GM18520 (cell line): ENCODE results near the gene CAMK1.
"Not testable (repeated sequence)": the region's sequence is repeated elsewhere in the genome, so short reads cannot be mapped to it uniquely, and the experiment has no call there.

Experiments
- ATAC-seq: cut with Tn5 transposase; IDR thresholded peaks from one replicate; pipeline ENCODE4 v1.9.1; 2021; ENCODE audit not compliant: unreplicated experiment

CAMK1 gene

DNA sequence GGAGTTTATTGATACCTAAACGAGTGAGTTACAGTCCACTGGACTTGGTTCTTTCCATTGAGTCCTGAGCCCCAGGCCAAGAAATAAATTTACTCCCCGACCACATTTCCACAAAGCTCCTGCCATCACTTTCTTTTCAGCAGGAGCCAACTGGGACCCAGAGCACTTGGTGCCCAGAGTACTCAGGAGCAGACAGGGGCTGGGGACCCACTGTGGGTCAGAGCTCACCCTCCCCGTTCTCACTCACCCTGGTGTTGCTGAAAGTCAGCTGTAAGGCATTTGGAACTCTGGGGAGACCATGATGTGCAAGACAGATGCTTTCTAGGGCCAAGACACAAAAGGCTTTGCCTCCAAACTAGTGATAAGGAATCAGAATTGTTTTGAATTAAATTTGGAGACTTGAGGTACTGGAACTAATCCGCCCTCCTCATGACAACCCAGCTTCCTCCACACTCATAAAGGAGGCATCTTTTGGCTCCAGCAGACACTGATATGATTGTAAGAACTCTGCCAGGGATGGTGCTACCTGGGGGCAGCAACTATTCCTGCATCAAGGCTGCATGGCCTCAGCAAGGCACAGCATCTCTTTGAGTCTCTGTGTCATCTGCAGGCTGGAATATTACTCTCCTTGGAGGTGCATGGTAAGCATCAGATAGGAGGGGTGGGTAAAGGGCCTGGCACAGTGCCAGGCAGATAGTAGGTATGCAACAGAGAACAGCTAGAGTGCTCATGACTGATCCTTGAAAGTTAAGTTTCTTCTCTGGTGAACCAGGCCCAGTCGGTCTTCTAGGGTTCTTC is 7.3 kb upstream of the CAMK1 start:
- ATAC-seq: no peak

DNA sequence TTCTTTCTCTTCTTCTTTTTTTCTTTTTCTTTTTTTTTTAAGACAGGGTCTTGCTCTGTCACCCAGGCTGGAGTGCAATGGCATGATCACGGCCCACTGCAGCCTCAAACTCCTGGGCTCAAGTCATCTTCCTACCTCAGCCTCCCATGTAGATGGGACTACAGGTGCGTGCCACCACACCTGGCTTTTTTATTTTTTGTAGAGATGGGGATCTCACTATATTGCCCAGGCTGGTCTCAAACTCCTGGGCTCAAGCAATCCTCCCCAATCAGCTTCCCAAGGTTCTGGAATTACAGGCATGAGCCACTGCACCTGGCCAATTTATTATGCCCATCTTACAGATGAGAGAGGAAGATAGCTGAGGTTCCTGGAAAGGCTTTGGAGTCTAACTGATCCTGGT is 1.3 kb upstream of the CAMK1 start:
- not testable (repeated sequence) for ATAC-seq

DNA sequence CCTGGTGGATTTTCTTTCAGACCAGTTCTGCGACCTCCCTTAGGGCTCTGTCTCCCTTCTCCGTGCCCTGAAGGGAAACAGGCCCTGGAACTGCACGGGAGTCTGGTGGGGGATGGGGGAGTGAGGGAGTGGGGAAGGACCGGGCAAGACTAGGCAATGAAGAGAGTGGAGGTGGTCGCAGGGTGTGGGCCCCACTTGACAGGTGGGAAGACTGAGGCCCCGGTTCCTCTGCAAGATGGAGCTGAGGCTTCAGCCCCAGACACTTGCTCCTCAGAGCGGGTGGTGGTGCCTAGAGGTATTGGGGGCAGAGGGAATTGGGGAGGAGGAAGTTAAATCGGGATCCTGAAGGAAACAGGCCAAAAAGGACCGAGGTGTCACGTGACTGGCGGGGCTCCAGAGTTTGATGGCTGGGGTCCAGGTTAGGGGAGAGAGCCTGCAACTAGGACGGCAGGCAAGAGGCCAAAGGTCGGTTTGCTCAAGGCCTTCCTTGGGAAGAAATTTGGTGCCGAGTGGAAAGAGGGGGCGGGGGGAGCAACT is 597 bp upstream of the CAMK1 start:
- ATAC-seq: no peak

DNA sequence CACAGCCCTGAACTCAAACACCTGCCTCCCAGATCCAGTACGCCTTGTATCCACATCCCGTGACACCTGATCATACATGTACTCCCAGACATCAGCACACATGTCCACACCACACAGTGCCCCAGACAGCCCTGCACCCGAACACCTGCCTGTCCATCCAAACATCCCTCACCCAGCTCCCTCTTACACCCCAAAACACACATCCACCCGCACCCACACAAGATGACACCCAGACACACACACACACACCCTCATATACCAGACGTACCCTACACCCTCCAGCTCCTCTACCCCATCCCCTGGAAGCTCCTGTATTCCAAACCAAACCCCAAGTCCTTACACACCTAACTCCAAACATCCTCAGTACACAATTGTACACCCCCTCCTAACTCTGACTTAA is 735 bp downstream of the CAMK1 start:
- ATAC-seq: no peak

DNA sequence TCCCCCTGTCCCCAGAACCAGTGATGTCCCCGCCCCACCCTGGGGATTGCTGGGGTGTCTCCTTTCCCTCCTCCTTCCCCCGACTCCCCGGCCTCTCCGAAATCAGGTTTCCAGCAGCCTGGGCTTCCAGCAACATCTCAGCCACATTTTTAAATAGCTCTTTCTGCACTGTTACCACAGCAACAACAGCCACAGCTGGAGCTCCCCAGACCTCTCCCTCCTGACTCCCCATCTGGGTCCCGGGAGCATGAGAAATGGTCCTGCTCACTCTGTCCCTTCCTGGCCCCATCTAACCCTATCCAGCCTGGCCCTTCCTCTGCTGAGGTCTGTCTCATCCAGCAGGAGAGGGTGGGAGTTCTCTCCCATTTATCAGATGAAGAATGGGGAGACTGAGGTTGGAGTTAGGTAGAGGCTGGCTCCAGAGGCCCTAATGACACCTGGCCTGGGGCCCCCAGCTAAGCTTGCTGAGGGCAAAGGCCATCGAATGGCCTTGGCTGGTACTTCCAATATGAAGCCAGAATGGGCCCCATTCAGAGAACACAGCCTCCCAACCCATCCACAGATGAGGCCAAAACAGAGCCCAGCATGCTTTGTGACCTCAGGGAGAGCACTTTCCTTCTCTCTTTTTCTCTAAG is 1.5 kb downstream of the CAMK1 start:
- ATAC-seq: no peak

DNA sequence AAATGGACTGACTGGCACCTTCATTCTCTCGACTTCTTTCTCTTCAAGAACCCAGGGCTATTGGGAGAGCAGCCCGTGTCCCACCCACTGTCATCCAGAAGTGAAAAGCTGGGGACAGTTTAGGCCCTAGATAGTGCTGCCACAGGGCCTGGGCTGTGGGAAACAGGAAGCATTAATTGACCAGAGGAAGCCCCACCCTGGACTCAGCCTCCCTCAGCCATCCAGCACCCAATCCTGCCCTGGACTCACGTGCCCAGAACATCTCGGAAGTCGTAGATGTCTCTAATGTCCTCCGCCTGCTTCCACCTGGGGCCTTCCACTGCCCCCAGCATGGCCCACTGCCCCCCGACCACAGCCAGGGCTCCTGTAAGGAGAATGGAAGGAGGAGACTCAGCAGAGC is 2.3 kb downstream of the CAMK1 start:
- no peak for ATAC-seq

DNA sequence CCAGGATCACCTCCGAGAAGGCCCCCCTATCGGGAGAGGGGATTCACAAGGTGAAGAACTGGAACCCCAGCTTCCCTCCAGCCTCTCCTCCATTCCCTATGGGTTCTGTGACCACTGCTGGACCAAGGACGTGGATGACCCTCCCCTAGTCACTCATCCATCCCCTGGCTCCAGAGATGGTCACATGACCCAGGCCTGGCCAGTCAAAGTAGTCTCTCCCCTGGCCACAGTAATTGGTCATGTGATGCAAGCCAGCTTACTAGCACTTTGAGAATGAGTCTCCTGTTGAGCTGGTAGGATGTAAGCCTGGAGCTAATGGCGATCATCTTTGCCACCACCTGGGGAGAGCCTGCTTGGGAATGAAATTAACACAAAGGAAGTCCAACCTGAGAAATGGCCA is 3.9 kb downstream of the CAMK1 start:
- ATAC-seq: no peak

DNA sequence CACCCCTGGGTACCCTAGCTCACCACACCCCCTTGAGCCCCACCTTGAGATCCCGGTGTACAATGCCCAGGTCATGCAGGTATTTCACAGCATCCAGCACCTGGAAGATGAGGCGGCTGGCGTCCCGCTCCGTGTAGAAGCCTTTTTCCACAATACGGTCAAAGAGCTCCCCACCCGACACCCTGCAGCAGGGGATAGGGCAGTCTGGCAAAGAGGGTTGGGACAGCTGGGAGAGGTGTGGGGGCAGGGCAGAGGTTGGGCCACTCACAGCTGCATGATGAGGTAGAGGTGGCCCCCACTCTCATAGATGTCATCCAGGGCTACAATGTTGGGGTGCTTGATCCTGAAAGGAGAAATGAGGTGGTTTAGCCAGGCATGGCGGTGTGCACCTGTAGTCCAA is 6.9 kb downstream of the CAMK1 start:
- no peak for ATAC-seq

DNA sequence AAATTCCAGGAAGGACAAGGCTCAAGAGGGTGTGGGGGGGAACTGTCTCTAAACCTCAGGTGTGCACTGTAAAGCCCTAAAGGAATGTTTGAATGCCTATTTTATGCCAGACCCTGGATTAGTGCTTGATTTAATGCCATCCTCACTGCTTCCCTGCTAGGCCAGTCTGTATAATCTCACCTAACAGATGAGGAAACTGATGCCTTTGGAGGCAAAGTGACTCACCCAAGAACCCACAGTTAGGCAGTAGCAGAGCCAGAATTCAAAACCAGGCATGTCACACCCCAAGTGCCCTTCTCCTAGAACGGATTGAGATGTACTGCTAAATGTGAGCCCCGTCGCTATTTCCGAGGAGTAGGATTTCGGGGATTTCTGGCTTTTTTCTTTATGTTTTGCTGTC is 7.8 kb downstream of the CAMK1 start:
- ATAC-seq: no peak

DNA sequence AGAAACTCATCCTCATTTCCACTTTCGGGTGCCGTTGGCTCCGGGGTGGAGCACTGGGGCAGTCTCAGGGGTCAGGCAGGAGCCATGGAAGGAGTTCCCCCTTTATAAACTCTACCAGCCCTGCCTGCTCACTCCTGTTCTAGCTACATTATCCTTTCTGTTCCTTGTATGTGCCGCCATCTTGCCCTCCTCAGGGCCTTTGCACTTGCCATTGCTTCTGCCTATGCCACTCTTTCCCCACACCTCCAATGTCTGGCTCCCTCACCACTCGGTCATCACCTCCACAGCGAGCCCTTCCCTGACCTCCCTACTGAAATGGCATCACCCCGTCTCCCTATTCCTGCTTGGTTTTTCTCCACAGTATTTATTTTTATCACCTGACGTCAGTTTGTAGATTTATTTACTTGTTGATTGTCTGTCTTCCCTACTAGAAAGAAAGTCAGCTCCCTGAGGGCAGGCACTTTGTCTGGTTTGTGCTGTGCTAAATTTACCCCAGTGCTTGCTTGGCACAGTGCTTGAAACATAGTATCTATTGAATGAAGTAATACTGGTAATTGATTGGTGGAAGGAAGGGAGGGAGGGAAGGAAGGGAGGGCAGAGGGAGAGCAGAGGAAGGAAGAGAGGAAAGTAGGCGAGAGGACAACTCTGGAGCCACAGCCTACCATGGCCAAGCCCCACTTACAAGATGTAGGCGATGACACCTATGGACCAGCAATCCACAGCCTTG is 8.8 kb downstream of the CAMK1 start:
- no peak for ATAC-seq

DNA sequence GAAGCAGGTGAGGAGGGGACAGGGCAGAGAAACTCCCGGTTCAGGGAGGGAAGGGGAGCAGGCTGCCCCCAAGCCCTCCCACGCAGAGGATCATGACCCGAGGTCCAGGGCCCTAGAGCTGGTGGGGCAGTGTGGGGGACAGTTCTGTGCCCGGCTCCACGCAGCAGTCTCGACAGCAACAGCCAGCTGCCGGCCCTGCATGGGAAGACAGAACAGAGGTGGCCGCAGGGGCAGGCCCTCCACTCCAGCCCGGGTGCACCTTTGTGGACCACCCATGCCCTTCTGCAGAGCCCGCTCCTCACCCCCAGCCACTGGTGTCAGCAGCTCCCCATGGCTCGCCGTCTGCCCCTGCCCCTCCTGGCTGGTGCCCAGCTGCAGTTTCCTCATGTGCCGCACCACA is 12.3 kb downstream of the CAMK1 start:
- no peak for ATAC-seq

DNA sequence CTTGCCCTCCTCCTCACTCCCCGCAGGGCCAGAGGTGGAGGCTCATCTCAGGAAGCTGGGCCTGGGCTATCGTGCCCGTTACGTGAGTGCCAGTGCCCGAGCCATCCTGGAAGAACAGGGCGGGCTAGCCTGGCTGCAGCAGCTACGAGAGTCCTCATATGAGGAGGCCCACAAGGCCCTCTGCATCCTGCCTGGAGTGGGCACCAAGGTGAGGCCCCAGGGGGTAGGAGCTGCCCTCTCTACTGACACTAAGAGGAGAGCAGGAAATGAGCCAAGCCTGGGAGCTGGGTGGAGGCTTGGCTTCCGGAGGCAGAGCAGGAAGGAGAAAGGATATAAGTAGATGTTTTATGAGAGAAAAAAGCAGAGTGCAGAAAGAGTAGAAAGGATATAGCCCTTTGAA is 15.1 kb downstream of the CAMK1 start:
- ATAC-seq: no peak

DNA sequence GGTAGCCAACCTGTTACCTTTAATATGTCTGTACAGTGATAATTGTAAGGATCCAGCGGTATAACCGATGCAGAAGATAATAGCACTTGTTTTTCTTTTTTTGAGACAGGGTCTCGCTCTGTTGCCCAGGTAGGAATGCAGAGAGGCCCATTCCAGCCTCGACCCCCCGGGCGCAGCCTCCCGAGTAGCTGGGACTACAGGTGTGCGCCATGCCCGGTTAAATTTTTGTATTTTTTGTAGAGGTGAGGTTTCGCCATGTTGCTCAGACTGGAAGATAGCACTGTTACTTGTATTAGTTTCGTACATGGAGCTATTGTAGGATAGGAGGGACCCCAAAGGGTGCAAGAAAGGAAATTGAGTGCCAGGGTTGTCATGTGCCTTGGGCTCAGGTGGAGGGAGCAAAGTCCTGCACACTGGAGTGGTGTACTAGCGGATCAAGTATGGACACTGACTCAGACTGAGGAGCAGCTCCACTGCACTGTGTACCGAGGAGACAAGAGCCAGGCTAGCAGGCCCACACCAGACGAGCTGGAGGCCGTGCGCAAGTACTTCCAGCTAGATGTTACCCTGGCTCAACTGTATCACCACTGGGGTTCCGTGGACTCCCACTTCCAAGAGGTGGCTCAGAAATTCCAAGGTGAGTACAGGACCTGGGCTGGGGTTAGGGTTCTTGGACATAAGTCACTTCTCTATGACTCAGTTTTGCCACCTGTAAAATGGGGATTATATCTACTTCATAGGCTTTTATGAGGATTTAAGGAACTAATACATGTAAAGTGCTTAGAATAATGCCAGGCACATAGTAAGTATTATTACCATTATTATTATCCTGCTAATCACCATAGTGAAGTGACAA is 19.0 kb downstream of the CAMK1 start:
- no peak for ATAC-seq

DNA sequence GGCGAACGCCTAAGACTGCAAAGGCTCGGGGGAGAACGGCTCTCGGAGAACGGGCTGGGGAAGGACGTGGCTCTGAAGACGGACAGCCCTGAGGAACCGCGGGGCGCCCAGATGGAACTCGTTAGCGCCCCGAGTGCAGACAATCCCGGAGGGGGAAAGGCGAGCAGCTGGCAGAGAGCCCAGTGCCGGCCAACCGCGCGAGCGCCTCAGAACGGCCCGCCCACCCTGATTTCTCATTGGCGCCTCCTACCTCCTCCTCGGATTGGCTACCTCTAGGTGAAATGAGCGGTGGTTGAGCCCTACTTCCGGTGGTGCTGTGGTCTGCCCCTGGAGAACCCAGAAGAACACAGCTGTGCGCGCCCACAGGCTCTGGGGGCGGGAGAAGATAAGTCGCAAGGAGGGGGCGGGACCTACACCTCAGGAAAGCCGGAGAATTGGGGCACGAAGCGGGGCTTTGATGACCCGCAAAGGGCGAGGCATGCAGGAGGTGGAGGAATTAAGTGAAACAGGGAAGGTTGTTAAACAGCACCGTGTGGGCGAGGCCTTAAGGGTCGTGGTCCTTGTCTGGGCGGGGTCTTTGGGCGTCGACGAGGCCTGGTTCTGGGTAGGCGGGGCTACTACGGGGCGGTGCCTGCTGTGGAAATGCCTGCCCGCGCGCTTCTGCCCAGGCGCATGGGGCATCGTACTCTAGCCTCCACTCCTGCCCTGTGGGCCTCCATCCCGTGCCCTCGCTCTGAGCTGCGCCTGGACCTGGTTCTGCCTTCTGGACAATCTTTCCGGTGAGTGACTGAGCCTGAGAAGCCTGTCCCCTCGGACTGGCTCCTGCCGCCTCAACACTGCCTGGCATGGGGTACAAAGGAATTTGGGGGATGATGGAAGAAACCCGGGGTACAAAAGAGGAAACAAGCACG is 19.8 kb downstream of the CAMK1 start, which contains the start of gene OGG1:
OGG1 (plus strand) TSS at position 308 of the 911 bp plus-strand sequence; CDS start at position 643, 335 bp downstream.
- ATAC-seq: peak; percentile 68

DNA sequence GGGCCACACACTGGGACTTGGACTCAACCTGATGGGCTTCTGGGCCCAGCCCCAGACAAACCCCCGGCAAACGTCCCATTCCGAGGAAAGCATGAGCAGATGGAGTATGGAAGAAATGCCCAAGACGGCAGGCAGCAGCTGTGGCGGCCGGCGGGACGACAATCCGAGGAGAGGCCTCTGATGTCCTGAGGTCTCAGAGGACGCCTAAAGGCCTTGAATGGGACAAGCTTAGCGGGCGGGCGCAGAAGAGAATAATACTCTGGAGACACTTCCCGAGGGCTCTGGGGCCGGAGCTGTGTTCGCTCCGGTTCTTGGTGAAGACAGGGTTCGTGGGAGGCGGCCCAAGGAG is 20.5 kb downstream of the CAMK1 start:
- ATAC-seq: no peak

DNA sequence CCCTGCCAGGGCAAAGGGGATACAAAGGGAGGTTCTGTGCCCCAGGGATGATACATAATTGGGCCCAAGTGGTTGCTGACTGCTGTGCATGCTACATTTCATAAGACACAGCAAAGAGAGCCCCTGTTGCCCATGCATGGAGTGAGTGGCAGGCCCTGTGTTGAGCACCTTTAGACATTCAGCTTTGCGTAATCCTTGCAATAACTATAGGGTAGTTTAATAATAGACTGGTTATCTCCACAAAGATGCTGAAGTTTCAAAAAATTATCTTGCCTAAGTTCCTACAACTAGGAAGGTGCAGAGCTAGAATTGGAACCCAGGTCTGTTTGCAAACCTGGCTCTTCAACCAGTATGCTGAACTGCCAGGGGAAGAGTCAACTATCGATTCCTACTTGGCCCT is 21.7 kb downstream of the CAMK1 start:
- ATAC-seq: no peak

DNA sequence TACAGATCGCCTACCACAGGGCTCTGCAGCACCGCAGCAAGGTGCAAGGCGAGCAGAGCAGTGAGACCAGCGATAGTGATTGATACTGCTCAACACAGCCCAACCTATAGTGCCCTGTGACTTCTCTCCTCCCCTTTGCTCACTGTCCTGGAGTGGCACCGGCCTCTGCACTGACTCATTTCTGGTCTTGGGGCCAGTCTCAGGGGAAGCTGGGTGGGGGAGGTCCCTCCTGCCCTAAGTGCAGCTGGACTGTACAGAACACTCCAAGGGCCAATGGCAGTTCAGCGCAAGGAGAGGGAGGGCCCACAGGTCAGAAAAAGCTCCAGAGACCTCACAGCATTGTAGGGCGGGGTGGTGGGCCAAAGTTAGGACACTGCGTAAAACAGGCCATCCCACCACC is 22.5 kb downstream of the CAMK1 start:
- no peak for ATAC-seq

DNA sequence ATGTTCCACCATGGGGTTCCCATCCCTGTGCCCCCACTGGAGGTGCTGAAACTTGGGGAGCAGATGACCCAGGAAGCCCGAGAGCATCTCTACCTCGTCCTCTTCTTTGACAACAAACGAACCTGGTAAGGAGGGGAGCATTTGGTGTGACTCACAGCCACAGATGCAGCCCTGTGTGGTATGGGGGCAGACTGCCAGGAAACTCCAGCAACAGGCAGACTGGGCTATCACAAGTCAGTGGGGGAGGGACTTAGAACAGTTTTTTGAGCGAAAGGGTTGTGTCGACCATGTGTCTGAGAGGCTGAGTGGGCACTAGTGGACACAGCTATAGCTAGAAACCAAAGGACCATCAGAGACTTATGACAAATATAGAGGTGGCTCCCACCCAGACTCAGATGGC is 23.4 kb downstream of the CAMK1 start:
- no peak for ATAC-seq

DNA sequence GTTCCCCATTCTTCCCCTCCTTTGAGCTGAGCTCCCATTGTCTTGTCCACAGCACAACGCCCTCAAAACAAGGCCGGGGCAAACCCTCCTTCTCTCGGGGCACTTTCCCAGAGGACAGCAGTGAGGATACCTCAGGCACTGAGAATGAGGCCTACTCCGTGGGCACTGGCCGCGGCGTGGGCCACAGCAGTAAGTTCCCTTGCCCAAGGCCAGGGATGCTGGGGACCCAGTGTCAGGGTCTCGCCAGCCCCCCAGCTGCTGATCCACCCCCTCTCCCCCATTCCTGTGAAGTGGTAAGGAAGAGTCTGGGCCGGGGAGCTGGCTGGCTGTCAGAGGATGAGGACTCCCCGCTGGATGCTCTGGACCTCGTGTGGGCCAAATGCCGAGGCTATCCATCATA is 24.2 kb downstream of the CAMK1 start:
- no peak for ATAC-seq

DNA sequence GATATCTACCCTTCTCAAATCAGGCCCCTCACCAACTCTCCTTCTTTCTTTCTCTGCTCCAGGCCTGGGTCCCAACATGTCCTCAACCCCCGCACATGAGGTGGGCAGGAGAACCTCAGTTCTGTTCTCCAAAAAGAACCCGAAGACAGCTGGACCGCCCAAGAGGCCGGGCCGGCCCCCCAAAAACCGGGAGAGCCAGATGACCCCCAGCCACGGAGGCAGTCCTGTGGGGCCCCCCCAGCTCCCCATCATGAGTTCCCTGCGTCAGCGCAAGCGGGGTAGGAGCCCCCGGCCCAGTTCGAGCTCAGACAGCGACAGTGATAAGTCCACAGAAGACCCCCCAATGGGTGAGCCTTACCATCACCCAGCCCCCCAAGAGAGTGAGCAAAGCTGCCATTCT is 25.6 kb downstream of the CAMK1 start:
- ATAC-seq: no peak
